Measurements from ENCODE around the gene ATP5PD.
"Not testable (repeated sequence)": the region's sequence is repeated elsewhere in the genome, so short reads cannot be mapped to it uniquely, and the experiment has no call there.

The ATP5PD gene

DNA sequence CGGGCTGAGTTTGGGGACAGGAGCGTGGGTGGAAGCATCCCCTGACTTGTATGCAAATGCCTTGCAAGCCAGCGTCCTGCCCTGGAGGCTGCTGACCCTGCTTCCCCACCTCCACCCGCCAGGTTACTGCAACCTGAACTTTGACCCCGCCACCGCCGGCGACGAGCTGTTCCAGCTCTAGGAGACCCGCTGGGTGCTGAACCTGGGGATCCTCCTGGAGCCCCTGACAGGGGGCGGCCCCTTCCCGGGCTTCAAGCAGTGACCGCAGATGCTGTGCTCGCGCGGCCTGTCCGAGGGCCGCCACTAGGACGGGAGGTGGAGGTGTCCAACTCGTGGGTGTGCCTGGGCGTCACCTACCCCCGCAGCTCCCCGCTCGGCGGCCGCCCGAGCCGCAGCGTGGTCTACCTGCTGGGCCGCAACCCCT, 30.3 kb upstream of the ATP5PD start:
- no peak for DNase-seq

DNA sequence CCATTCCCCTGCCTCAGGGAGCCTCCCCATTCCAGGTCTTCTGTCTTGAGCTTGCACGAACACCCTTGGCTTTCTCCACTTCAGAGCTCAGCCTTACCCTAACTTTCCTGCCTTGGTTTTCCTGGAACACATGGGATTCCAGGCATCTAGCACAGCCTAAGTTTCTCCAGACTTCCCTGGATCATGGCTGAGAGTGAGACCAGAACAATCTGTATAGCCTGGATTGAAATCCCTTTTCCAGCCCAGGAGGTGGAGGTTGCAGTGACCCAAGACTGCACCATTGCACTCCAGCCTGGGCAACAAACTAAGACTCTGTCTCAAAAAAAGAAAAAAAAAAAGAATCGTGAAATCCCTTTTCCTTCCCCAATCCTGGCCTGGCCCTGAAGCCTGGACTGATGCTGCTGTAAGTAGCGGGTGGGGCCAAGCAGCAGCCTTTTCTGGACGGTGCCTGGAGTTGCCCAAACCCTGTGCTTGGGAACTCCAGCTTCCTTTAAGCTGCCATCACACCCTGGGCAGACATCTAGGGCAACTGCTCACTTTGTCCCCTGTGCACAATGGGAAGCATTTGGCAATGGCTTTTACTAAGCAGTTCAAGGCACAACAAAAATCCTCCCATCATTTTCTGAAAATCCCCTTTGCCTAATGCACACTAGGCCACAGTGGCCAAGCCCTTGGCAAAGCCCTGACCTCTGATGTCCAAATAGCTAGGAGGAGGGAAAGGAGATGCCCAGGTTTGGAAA, 29.0 kb upstream of the ATP5PD start:
- peak; percentile 55 to 66 for DNase-seq

DNA sequence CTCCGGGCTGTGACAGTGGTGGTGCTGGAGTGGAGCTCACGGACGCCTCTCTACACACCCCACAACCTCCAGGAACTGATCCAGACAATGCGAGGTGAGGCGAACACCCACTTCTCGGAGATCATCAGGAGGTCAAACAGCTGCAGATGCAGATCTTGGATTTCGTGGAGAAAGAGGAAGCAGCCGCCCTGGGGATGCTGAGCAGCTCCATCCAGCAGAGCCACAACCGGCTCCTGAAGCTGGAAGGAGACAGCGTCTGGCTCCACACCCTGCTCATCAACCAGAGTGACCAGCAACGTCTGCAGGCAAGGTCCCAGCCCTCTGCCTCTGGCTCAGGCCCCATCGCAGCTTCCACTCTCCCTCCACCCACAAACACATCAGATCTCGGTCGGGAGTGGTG, 27.8 kb upstream of the ATP5PD start:
- DNase-seq, result peak; percentile 26 to 37

DNA sequence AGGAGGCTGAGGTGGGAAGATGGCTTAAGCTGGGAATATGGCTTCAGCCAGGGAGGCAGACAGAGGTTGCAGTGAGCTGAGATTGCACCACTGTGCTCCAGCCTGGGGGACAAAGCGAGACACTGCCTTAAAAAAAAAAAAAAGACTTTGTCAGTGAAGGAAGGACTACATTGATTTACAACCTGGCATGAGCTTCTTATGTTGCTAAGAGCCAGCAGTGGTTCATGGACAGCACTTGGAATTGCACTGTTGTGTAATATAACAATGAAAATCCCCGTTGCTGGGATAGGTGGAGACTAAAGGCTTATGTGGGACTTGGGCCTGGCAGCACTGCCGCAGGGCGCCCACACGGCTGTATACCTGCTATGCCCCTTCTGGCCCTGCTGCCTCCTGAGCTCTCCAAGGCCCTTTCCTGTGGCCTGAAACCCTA, 26.9 kb upstream of the ATP5PD start:
- no peak for DNase-seq

GRCh38 chr17:75072909-75073308, 26.1 kb upstream of the ATP5PD start:
- DNase-seq, result not testable (repeated sequence)

GRCh38 chr17:75071478-75072271, 24.9 kb upstream of the ATP5PD start:
- not testable (repeated sequence) for DNase-seq

- peak; percentile 37 to 42 for DNase-seq
These were observed 23.0 kb upstream of the ATP5PD start for GRCh38 chr17:75069783-75070182.

DNA sequence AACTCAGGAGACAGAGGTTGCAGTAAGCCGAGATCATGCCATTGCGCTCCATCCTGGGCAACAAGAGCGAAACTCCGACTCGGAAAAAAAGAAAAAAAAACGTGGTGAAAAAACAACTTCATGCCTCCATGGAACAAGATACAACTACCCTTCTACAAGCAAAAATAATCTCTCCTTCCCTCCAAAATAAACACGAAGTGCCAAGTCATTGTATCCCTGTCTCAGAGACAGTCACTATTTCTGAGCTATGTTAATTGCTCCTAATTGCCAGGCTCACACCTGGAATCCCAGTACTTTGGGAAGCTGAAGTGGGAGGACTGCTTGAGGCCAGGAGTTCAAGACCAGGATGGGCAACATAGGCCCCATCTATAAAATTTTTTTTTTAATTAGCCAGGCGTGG, 22.0 kb upstream of the ATP5PD start:
- no peak for DNase-seq

DNA sequence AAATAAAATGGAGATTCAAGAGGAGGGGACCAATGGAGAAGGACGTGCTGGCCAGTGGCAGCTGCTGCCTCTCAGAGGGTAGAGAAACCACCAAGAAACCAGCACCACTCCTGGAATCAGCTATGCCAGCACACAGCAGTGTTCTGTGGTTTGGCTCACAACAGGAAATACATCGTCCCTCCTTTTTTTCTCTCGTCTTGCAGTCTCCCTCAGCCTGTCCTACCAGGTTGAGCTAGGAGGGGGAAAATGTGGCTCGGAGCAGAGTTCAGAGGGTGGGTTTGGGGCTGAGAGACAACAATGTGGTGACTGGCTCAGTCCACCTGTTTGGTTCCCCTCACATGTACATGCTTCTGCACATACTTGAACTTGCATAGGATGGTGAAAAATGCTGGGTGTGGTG, 21.1 kb upstream of the ATP5PD start:
- DNase-seq, result no peak

DNA sequence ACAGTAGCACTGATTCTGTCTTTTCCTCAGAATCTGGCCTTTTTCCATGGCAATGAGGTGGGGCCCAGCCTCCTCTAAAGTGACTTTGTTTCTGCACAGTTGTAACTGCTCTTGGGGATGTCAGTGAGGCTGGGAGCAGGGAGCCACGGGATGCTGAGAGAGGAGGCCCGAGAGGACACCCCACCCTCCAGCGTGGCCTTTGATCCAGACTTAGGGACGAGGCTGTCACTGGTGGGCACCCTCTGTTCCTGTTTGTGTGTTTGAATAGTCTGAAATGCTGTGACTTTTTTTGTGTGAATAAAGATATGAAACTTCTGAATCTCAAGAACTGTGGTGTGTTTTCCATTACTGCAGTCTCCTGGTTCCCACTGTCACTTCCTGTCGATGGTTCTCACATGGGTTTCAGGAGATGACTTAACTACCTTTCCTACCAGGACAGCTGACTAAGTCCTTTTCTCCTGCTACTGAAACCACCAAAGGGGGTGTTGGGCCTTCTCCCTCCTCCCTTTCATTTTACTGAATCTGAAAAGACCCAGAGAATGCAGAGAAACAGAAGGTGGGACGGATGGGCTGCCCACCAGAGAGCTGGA, 18.9 kb upstream of the ATP5PD start:
- peak in 1 of 2 donors; percentile 27 for DNase-seq

DNA sequence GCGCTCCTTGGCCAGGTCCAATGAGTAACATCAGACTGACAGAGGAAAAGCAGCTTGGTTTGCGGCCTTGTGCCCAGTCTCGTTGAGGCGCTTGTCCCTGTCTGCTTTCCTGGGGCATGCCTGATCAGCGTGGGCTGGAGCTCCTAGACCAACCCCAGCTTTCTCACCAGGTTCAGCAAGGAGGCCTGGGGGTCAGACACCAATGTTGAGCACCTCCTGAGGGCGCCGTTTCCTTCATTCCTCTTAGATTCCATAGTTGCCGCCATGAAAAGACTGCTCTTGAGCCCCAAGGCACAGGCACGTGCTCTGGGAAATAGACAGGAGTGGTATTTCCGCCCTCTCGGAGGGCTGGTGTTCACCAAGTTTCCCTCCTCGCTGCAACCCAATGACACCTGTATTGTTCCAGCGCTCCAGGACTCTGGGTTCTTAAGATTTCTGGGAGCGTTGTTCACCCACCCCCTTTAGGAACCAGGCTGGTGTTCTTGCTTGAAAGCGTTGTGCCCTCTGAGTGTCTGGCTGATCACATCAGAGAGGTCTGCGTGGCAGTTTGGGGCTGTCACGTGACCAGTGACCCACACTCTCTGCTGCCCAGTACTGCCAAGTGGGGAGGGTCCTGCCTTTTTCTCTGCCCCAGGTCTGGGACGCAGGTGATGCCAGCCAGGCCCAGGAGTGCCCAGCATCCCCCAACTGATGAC, 18.2 kb upstream of the ATP5PD start:
- no peak for DNase-seq

DNA sequence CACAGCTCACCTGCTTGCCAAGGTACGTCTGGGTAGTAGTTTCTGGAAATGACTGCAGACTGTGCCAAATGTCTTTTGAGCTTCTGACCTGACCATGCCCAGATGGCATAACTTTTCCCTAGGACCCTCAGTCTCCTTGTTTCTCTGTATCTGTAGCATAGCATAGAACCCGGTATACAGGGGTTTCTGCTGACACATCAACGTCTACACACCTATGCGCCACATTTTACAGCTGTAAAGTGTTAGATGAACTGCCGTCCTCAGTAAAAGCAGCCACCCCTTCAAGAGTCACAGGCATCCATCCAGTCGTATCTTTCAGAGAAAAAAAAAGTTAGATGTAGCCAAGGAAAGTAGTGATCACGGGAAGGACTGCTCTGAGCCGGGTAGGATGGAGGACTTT, 17.7 kb upstream of the ATP5PD start:
- DNase-seq, result no peak

- DNase-seq, result no peak
These were observed 17.3 kb upstream of the ATP5PD start for GRCh38 chr17:75064040-75064439.

DNA sequence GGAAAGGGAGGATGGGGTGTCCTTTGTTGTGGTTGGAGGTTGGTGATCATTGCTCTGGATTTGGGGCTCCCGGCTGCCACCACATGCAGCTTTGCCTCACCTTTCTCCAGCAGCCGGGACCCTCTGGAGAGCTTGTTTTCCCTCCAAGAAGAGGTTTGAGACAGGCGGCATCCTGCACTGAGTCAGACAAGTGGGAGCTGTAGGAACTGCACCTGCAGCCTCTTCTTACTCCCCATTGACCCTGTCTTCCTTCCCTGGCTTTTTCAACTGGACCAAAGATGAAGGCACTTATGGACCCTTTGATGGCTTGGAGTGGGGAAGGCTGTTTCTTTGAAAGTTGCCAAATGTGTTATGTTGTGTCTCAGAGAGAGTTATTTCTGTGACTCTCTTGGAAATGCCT, 16.9 kb upstream of the ATP5PD start:
- DNase-seq, result no peak

DNA sequence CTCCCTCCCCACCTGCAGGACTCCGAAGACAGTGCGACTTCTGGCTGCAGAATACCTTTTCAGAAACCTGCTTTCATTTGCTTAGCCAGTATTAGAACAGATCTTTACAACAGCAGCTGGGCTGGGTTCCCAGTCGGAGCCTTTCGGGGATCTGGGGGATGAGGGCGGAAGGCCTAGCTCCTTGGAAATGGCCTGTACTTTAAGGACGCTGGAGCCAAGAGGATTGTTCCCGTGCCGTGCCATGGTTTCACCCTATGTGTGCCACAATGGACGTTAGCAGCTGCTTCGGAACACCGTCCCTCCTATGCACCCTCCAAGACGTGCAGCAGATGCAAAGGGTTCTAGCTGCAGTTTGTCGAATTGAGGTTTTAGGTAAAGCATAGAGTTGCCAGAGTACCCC, 16.4 kb upstream of the ATP5PD start:
- DNase-seq, result no peak

GRCh38 chr17:75061618-75062017, 14.8 kb upstream of the ATP5PD start:
- no peak for DNase-seq

- DNase-seq, result no peak
These were observed 14.3 kb upstream of the ATP5PD start for GRCh38 chr17:75061055-75061438.

DNA sequence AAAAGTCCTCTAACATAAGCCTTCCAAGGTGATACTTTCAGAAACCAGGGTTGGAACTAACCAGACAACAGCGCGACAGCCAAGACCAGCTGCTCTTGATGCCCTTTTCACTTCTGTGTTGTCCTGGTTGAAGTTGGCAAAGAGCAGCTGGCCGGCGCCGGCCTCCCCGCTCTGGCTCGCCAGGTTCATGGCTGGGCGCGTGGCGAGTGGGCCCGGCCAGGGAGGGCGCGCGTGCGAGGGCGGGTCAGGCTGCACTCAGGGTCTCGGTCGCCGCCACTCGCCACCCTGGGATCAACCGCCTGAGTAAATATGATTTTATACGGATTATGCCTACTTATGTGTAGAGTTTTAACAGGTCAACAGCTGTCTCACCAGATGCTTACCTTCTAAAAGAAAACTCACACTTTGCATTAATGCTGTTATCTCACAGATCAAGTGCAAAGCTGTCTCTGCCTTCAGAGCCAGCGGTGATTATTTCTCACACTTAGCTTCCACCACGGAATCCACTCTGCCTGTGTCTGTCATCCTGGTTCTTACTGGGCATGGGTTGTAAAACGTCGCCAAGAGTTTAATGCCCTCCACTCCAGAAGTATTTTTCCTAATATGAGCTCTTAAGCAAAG, 13.8 kb upstream of the ATP5PD start:
- no peak for DNase-seq

DNA sequence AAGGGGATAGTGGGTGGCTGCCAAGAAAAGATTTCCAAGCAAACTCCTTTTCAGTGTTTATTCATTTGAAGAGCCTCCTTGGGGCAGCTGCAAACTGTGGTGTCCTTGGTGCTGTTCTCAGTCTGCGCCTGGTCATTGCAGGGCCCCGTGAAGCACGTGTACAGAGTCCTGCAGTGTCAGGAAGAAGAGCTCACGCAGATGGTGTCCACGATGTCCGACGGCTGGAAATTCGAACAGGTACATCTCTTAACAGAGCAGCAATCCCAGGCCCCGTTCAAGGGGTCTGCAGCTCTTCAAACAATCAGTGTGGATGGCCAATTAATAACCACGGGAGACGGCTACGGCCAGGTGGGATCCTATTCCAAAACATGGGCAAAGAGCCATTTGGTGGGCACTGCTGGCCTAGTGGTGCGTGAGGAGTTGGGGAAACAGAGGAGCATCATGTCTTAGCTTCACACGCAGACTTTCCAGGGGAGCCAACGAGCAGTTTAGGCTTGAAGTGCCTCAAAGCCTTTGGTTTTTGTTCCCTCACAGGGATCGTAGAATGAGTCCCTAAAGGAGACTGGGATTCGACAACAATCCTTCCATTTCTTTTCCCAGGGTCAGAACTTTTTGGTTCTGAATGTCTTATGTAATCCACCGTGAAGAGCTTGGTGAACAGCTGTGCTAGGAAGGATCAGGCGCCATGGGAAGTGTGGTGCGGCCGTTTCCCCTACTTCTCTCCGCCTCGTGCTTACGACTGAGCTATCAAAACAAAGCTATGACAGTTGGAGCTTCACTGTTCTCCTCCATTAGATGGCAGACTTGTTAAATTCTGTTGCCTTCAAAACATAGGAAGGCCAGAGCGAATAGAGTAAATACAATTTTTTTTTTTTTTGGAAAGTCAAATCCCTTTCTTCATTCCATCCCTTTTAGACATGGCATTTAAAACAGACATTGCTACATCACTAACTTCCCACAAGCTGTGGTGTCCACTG, 12.9 kb upstream of the ATP5PD start:
- DNase-seq, result peak; percentile 70 to 75

DNA sequence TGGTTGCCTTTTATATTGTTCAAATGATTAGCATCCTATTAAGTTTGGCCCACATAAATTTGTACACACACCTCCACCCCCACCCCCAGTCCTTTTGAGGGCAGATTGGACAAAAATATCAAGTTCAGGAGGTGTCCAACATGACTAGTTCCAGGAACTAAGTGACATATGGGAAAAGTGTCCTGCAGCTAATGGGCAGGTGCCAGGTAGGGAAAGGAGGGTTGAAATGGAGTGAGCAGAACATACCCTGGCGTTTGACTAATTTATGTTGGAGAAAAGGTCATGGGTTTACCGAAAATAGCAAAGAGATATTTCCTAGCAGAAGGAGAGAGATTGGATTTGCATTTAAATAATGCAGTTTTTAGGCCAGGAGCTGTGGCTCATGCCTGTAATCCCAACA, 5.2 kb upstream of the ATP5PD start:
- DNase-seq, result no peak

DNA sequence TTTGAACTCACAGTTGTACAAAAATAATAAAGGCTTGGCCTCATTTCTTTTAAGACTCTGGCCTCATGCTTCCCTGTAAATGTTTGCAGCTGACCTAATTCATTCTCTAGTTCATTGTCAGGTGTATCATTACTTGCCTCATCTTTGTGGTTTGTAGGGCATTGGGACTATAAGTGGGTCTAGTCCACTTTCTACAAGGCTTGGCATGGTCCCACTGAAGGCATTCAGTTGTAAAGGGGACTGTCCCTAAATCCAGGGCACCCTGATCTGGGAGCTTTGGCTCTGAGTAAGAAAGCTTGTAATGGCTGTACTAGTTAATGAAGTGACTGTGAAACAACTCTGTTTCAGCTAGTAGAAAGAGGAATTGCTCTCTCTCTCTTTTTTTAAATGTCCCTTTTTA, 2.9 kb upstream of the ATP5PD start:
- DNase-seq, result no peak
